ENCODE measurements around the gene UNC13C.

Gene UNC13C

GRCh38 chr15:53974121-53974520 is 4.1 kb upstream of the UNC13C start:
- no peak for TF ChIP-seq CTCF (IDR thresholded peaks at IDR 0.05; ENCODE audit: low read depth, low read length, poor library complexity, severe bottlenecking)
- no peak for TF ChIP-seq EZH2phosphoT487 (IDR thresholded peaks at IDR 0.05; ENCODE audit: borderline replicate concordance, low read length)
- no peak overlapping the region for H3K27ac ChIP-seq (ENCODE audit: low read depth, low read length)

GRCh38 chr15:53974813-53975212 is 3.4 kb upstream of the UNC13C start:
- no peak for TF ChIP-seq EZH2phosphoT487 (IDR thresholded peaks at IDR 0.05; ENCODE audit: borderline replicate concordance, low read length)
- TF ChIP-seq CTCF (IDR thresholded peaks at IDR 0.05; ENCODE audit: low read depth, low read length, poor library complexity, severe bottlenecking): no peak
- Histone ChIP-seq H3F3A (ENCODE audit: control insufficient read depth, insufficient read depth) (no peaks in the 10 kb centered on the region), H3K79me2 (ENCODE audit: control insufficient read depth, low read length) (no peaks in the 10 kb centered on the region), H3K4me2 (ENCODE audit: low read length) (no peak overlapping the region), H3K27me3 (ENCODE audit: control insufficient read depth, low read length) (no peaks in the 10 kb centered on the region), H3K27ac (ENCODE audit: low read depth, low read length) (no peak overlapping the region), H4K20me1 (ENCODE audit: control insufficient read depth, insufficient read depth, low read depth, low read length) (no peaks in the 10 kb centered on the region), H3K9me3 (ENCODE audit: control insufficient read depth, insufficient read depth, low read length) (no peaks in the 10 kb centered on the region), H3K4me3 (ENCODE audit: low read length) (no peak overlapping the region), H3K36me3 (ENCODE audit: control insufficient read depth, low read length) (no peaks in the 10 kb centered on the region), H3K9me2 (replicated peaks; ENCODE audit: control insufficient read depth, low read length) (no peaks in the 10 kb centered on the region), H3K4me1 (ENCODE audit: control insufficient read depth, low read length) (no peaks in the 10 kb centered on the region)

More at GRCh38 chr15:53974121-53974520, 4.1 kb upstream of the UNC13C start:
- Histone ChIP-seq H3K79me2 (ENCODE audit: control insufficient read depth, low read length) (no peaks in the 10 kb centered on the region), H3K27me3 (ENCODE audit: control insufficient read depth, low read length) (no peaks in the 10 kb centered on the region), H3K9me3 (ENCODE audit: control insufficient read depth, insufficient read depth, low read length) (no peaks in the 10 kb centered on the region), H4K20me1 (ENCODE audit: control insufficient read depth, insufficient read depth, low read depth, low read length) (no peaks in the 10 kb centered on the region), H3K36me3 (ENCODE audit: control insufficient read depth, low read length) (no peaks in the 10 kb centered on the region), H3K4me1 (ENCODE audit: control insufficient read depth, low read length) (no peaks in the 10 kb centered on the region), H3K4me3 (ENCODE audit: low read length) (no peak overlapping the region), H3K9me2 (replicated peaks; ENCODE audit: control insufficient read depth, low read length) (no peaks in the 10 kb centered on the region), H3F3A (ENCODE audit: control insufficient read depth, insufficient read depth) (no peaks in the 10 kb centered on the region), H3K4me2 (ENCODE audit: low read length) (no peak overlapping the region)

GRCh38 chr15:53976844-53977392 is 1.3 kb upstream of the UNC13C start:
- H3K4me1 ChIP-seq (ENCODE audit: control insufficient read depth, low read length): no peaks in the 10 kb centered on the region
- no peaks in the 10 kb centered on the region for H3K9me2 ChIP-seq (replicated peaks; ENCODE audit: control insufficient read depth, low read length)

More at GRCh38 chr15:53976844-53977392, 1.3 kb upstream of the UNC13C start:
- H3K27me3 ChIP-seq (ENCODE audit: control insufficient read depth, low read length): no peaks in the 10 kb centered on the region
- no peak overlapping the region for H3K27ac ChIP-seq (ENCODE audit: low read depth, low read length)
- no peaks in the 10 kb centered on the region for H4K20me1 ChIP-seq (ENCODE audit: control insufficient read depth, insufficient read depth, low read depth, low read length)
- no peaks in the 10 kb centered on the region for H3K36me3 ChIP-seq (ENCODE audit: control insufficient read depth, low read length)
- H3K9me3 ChIP-seq (ENCODE audit: control insufficient read depth, insufficient read depth, low read length): no peaks in the 10 kb centered on the region
- H3K79me2 ChIP-seq (ENCODE audit: control insufficient read depth, low read length): no peaks in the 10 kb centered on the region
- no peak overlapping the region for H3K4me3 ChIP-seq (ENCODE audit: low read length)
- no peak overlapping the region for H3K4me2 ChIP-seq (ENCODE audit: low read length)
- H3F3A ChIP-seq (ENCODE audit: control insufficient read depth, insufficient read depth): no peaks in the 10 kb centered on the region
- no peak for TF ChIP-seq EZH2phosphoT487 (IDR thresholded peaks at IDR 0.05; ENCODE audit: borderline replicate concordance, low read length)
- no peak for TF ChIP-seq CTCF (IDR thresholded peaks at IDR 0.05; ENCODE audit: low read depth, low read length, poor library complexity, severe bottlenecking)
